Liver (tissue), 9 donors: ENCODE measurements around the gene FRS2. TPM values are rescaled to one million over a fixed set of nuclear protein-coding genes. Genes with fewer than 3 reads are reported as not detected.

Source experiments
- DNase-seq: peaks from one replicate; pipeline ENCODE4 v3.0.0-alpha.2; 2017; ENCODE audit warnings: low spot score
- H3K27ac ChIP-seq, 2 donors: one replicate each; pipeline ENCODE4 v1.7.0; 2013; ENCODE audit warnings: inconsistent platforms in 2 of 2, low read length in 2 of 2, control low read depth in 1 of 2, low read depth in 1 of 2, mild to moderate bottlenecking in 1 of 2
- H3K27me3 ChIP-seq, 4 donors: one replicate each; pipeline versions ENCODE4 v1.6.1 to v1.7.0; 2013; ENCODE audit warnings: low read length in 3 of 4, inconsistent platforms in 1 of 4, mild to moderate bottlenecking in 1 of 4, moderate library complexity in 1 of 4; ENCODE audit not compliant: control insufficient read depth in 4 of 4, insufficient read depth in 4 of 4
- H3K36me3 ChIP-seq, 4 donors: one replicate each; pipeline versions ENCODE4 v1.6.1 to v1.7.0; 2013; ENCODE audit warnings: low read length in 3 of 4, mild to moderate bottlenecking in 3 of 4, low read depth in 1 of 4, moderate library complexity in 1 of 4; ENCODE audit not compliant: control insufficient read depth in 4 of 4, insufficient read depth in 3 of 4
- H3K4me1 ChIP-seq, 4 donors: one replicate each; pipeline versions ENCODE4 v1.6.1 to v1.7.0; 2013; ENCODE audit warnings: low read length in 3 of 4, mild to moderate bottlenecking in 3 of 4, moderate library complexity in 1 of 4; ENCODE audit not compliant: control insufficient read depth in 4 of 4, insufficient read depth in 4 of 4
- H3K4me3 ChIP-seq, 3 donors: one replicate each; pipeline versions ENCODE4 v1.6.1 to v1.7.0; 2013; ENCODE audit warnings: low read length in 3 of 3, control low read depth in 1 of 3, low read depth in 1 of 3, mild to moderate bottlenecking in 1 of 3
- H3K9ac ChIP-seq, 2 donors: one replicate each; pipeline ENCODE4 v1.7.0; 2013; ENCODE audit warnings: low read length in 2 of 2, mild to moderate bottlenecking in 2 of 2, moderate library complexity in 2 of 2, control low read depth in 1 of 2, low read depth in 1 of 2
- H3K9me3 ChIP-seq, 4 donors: one replicate each; pipeline versions ENCODE4 v1.6.1 to v1.7.0; 2013; ENCODE audit warnings: low read length in 3 of 4; ENCODE audit not compliant: control insufficient read depth in 4 of 4
- EGR1 ChIP-seq, 2 donors: IDR thresholded peaks; 2 replicates each; pipeline ENCODE4 v1.6.1; 2016 to 2018; ENCODE audit warnings: antibody characterized with exemption in 2 of 2, low read depth in 2 of 2
- GABPA ChIP-seq, 2 donors: IDR thresholded peaks in 1 of 2; conservative IDR thresholded peaks in 1 of 2; 2 replicates each; pipeline ENCODE4 v1.6.1; 2016; ENCODE audit warnings: antibody characterized with exemption in 2 of 2, mild to moderate bottlenecking in 1 of 2, moderate library complexity in 1 of 2
- JUND ChIP-seq, 2 donors: IDR thresholded peaks; 2 replicates each; pipeline ENCODE4 v1.6.1; 2016; ENCODE audit warnings: antibody characterized with exemption in 2 of 2
- NR2F2 ChIP-seq: IDR thresholded peaks from 2 replicates; pipeline ENCODE4 v1.6.1; 2016; ENCODE audit warnings: antibody characterized with exemption
- RAD21 ChIP-seq, 2 donors: IDR thresholded peaks; 2 replicates each; pipeline ENCODE4 v1.6.1; 2016; ENCODE audit warnings: antibody characterized with exemption in 2 of 2, mild to moderate bottlenecking in 2 of 2
- RXRA ChIP-seq, 2 donors: IDR thresholded peaks; 2 replicates each; pipeline ENCODE4 v1.6.1; 2017 to 2018; ENCODE audit warnings: antibody characterized with exemption in 2 of 2, mild to moderate bottlenecking in 1 of 2
- SP1 ChIP-seq: IDR thresholded peaks from 2 replicates; pipeline ENCODE4 v1.6.1; 2018; ENCODE audit warnings: antibody characterized with exemption, mild to moderate bottlenecking
- WGBS: extraction: QIAGEN DNeasy Blood & Tissue Kit; methylation state at CpG from one replicate; pipeline ENCODE4 v1.1.7; 2013; 5-methylcytosine and 5-hydroxymethylcytosine counted together
- polyA plus RNA-seq, 2 donors: library from polyadenylated mRNA; stranded (reverse) in 1 of 2; unstranded in 1 of 2; fragments of 200-250 nt in 1 of 2; fragments of >200 nt in 1 of 2; fragmentation: Nextera tagmentation in 1 of 2; extraction: Ambion mirVana in 1 of 2; gene quantifications; one replicate each; pipeline versions ENCODE4 v1.2.1 to v1.2.3, GENCODE V29; 2013 to 2015
- total RNA-seq, 2 donors: library from RNA; depleted of rRNA; stranded (reverse); fragments of >200 nt; gene quantifications; one replicate each; pipeline ENCODE4 v1.2.3, GENCODE V29; 2014
- TF ChIP-seq, protein P1 (sequence below): IDR thresholded peaks from 2 replicates; pipeline ENCODE4 v1.6.1; 2016; ENCODE audit warnings: antibody characterized with exemption
- TF ChIP-seq, protein P2 (sequence below): IDR thresholded peaks from 2 replicates; pipeline ENCODE4 v1.6.1; 2016; ENCODE audit warnings: antibody characterized with exemption
- TF ChIP-seq, protein P3 (sequence below): IDR thresholded peaks from 2 replicates; pipeline ENCODE4 v1.6.1; 2016; ENCODE audit warnings: antibody characterized with exemption, mild to moderate bottlenecking
- TF ChIP-seq, protein P4 (sequence below): IDR thresholded peaks from 2 replicates; pipeline ENCODE4 v1.6.1; 2016; ENCODE audit warnings: antibody characterized with exemption
- donor health status: healthy.
- donor health status: healthy.
- donor health status: healthy.
- donor health status: healthy.
- donor health status: healthy.

Gene FRS2
- total and polyA plus RNA-seq, 4 donors: 7.0 to 24.0 (median 21.9) TPM

DNA sequence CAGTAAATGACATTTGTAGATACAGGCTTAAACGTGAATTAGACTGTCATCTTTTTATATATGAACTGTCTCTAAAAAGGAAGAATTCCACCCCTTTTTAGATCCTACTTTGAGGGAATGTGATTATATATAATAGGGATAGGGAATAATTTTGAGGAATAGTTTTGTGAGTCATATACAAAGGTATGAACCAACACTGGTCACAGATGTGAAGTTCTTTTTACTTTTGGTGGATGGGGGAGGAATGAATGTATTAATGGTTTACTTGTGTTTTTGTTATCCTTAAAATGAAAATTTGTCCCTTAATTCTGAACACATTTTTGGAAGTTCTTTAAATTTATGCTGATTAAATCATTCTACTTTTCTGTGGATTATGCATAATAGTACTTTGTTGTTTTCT is 30.4 kb downstream of the FRS2 start:
- Histone ChIP-seq H3K36me3 (no peaks in the 10 kb centered on the region), H3K27me3 (no peaks in the 10 kb centered on the region), H3K4me3 (no peak overlapping the region), H3K27ac (no peak overlapping the region), H3K9ac (no peak overlapping the region), H3K4me1 (peaks cover 0 to 2% (median 0%) of the 10 kb centered on the region in 4 donors), H3K9me3 (no peaks in the 10 kb centered on the region)
- 89% methylated on average over 1 of the region's 1 CpG for WGBS
- TF ChIP-seq JUND (IDR thresholded peaks at IDR 0.05): no peak
- TF ChIP-seq, protein P1, sequence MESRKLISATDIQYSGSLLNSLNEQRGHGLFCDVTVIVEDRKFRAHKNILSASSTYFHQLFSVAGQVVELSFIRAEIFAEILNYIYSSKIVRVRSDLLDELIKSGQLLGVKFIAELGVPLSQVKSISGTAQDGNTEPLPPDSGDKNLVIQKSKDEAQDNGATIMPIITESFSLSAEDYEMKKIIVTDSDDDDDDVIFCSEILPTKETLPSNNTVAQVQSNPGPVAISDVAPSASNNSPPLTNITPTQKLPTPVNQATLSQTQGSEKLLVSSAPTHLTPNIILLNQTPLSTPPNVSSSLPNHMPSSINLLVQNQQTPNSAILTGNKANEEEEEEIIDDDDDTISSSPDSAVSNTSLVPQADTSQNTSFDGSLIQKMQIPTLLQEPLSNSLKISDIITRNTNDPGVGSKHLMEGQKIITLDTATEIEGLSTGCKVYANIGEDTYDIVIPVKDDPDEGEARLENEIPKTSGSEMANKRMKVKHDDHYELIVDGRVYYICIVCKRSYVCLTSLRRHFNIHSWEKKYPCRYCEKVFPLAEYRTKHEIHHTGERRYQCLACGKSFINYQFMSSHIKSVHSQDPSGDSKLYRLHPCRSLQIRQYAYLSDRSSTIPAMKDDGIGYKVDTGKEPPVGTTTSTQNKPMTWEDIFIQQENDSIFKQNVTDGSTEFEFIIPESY: no peak
- TF ChIP-seq EGR1 (IDR thresholded peaks at IDR 0.05; ENCODE audit: low read depth in 2 of 2): no peak
- no peak for TF ChIP-seq SP1
- no peak for TF ChIP-seq NR2F2
- no peak for TF ChIP-seq GABPA (IDR thresholded peaks at IDR 0.05 in 1 of 2, conservative IDR thresholded peaks at IDR 0.05 in 1 of 2)
- no peak for DNase-seq

DNA sequence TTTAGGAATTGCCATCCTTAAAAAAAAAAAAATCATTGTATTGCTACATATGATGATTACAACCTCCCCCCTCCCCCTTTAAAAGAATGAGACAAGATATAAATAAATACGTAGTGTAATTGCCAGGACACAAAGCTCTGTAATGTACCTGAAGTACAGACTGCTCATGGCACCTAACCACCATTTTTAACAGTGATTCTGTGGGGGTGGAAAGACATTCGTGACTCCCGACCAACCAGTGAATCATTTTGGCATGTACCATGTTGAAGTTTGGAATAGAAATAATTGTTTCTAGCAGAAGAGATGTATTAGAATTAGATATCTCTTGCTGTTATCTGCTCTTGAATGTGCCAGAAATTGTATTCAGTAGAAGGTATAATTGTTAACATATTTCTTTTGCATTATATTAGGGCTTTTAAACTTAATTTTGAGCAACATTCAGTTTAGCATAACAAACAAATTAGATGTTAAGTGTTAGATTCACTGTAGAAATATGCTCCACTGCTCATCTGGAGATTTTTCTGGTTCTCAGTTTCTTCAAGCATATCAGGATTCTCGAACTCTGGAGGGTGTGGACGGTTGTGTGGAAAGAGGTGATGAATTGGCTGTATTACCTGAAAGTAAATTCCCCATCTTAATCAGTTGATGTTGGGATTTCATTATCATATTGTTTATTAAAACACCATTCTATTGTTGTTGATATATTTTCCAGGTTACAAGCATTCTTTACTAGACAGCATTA is 31.1 kb downstream of the FRS2 start:
- Histone ChIP-seq H3K27ac (no peak overlapping the region), H3K4me3 (no peak overlapping the region), H3K27me3 (no peaks in the 10 kb centered on the region), H3K36me3 (no peaks in the 10 kb centered on the region), H3K4me1 (peaks cover 0 to 2% (median 0%) of the 10 kb centered on the region in 4 donors), H3K9me3 (no peaks in the 10 kb centered on the region), H3K9ac (no peak overlapping the region)
- TF ChIP-seq, protein P2, sequence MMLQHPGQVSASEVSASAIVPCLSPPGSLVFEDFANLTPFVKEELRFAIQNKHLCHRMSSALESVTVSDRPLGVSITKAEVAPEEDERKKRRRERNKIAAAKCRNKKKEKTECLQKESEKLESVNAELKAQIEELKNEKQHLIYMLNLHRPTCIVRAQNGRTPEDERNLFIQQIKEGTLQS: no peak
- TF ChIP-seq, protein P3, sequence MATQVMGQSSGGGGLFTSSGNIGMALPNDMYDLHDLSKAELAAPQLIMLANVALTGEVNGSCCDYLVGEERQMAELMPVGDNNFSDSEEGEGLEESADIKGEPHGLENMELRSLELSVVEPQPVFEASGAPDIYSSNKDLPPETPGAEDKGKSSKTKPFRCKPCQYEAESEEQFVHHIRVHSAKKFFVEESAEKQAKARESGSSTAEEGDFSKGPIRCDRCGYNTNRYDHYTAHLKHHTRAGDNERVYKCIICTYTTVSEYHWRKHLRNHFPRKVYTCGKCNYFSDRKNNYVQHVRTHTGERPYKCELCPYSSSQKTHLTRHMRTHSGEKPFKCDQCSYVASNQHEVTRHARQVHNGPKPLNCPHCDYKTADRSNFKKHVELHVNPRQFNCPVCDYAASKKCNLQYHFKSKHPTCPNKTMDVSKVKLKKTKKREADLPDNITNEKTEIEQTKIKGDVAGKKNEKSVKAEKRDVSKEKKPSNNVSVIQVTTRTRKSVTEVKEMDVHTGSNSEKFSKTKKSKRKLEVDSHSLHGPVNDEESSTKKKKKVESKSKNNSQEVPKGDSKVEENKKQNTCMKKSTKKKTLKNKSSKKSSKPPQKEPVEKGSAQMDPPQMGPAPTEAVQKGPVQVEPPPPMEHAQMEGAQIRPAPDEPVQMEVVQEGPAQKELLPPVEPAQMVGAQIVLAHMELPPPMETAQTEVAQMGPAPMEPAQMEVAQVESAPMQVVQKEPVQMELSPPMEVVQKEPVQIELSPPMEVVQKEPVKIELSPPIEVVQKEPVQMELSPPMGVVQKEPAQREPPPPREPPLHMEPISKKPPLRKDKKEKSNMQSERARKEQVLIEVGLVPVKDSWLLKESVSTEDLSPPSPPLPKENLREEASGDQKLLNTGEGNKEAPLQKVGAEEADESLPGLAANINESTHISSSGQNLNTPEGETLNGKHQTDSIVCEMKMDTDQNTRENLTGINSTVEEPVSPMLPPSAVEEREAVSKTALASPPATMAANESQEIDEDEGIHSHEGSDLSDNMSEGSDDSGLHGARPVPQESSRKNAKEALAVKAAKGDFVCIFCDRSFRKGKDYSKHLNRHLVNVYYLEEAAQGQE: no peak
- no peak for TF ChIP-seq SP1
- TF ChIP-seq, protein P4, sequence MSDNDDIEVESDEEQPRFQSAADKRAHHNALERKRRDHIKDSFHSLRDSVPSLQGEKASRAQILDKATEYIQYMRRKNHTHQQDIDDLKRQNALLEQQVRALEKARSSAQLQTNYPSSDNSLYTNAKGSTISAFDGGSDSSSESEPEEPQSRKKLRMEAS: no peak
- no peak for TF ChIP-seq RXRA (IDR thresholded peaks at IDR 0.05)
- no peak for TF ChIP-seq RAD21 (IDR thresholded peaks at IDR 0.05)
- DNase-seq: no peak
- 94% methylated on average over 5 of the region's 5 CpGs for WGBS
